Activated CD8-positive, alpha-beta memory T cell treated with anti-CD3 and anti-CD28 coated beads for 24 hours (primary cell): Measurements from ENCODE around the gene CD244.

ENCODE experiments used
- DNase-seq: peaks from one replicate; pipeline ENCODE4 v3.0.0-alpha.2; 2020

CD244 gene

GRCh38 chr1:160841079-160841478 is 21.6 kb downstream of the CD244 start:
- peak; percentile 49 for DNase-seq

GRCh38 chr1:160839746-160840145 is 22.9 kb downstream of the CD244 start:
- DNase-seq: no peak

- DNase-seq: peak; percentile 65
Observed at GRCh38 chr1:160838888-160839287, 23.8 kb downstream of the CD244 start.

- peak; percentile 89 for DNase-seq
Observed at GRCh38 chr1:160837558-160838205, 25.0 kb downstream of the CD244 start.

- DNase-seq: peak; percentile 60
Observed at GRCh38 chr1:160836981-160837557, 25.6 kb downstream of the CD244 start.

- peak; percentile 66 for DNase-seq
Observed at GRCh38 chr1:160836561-160836960, 26.1 kb downstream of the CD244 start.

GRCh38 chr1:160835751-160836150 is 26.9 kb downstream of the CD244 start:
- peak; percentile 44 for DNase-seq

GRCh38 chr1:160834945-160835565 is 27.6 kb downstream of the CD244 start:
- DNase-seq: peak; percentile 66

GRCh38 chr1:160830321-160831153 is 32.1 kb downstream of the CD244 start:
- DNase-seq: peak; percentile 89

- peak; percentile 53 for DNase-seq
Observed at GRCh38 chr1:160829766-160830165, 32.9 kb downstream of the CD244 start.

GRCh38 chr1:160827418-160827817 is 35.3 kb downstream of the CD244 start:
- DNase-seq: no peak

- peak; percentile 24 for DNase-seq
Observed at GRCh38 chr1:160826546-160826945, 36.1 kb downstream of the CD244 start.

GRCh38 chr1:160823296-160823695 is 39.4 kb downstream of the CD244 start:
- DNase-seq: no peak

- DNase-seq: no peak
Observed at GRCh38 chr1:160821627-160822026, 41.1 kb downstream of the CD244 start.

GRCh38 chr1:160819186-160819585 is 43.5 kb downstream of the CD244 start:
- no peak for DNase-seq

- peak; percentile 24 for DNase-seq
Observed at GRCh38 chr1:160818207-160818937, 44.3 kb downstream of the CD244 start.

- no peak for DNase-seq
Observed at GRCh38 chr1:160814856-160815255, 47.8 kb downstream of the CD244 start.

- no peak for DNase-seq
Observed at GRCh38 chr1:160814316-160814715, 48.4 kb downstream of the CD244 start.

- DNase-seq: no peak
Observed at GRCh38 chr1:160813215-160813614, 49.5 kb downstream of the CD244 start.

GRCh38 chr1:160811147-160811546 is 51.5 kb downstream of the CD244 start:
- DNase-seq: no peak

GRCh38 chr1:160810486-160810885 is 52.2 kb downstream of the CD244 start:
- no peak for DNase-seq

- DNase-seq: no peak
Observed at GRCh38 chr1:160808289-160808688, 54.4 kb downstream of the CD244 start.

- DNase-seq: no peak
Observed at GRCh38 chr1:160807738-160808137, 54.9 kb downstream of the CD244 start.
